ELF-1 (cell line): ENCODE measurements around the gene HOXA9.
A peak's percentile ranks its signal among the peaks of the same experiment; 100 is the strongest.

ENCODE experiments used
- DNase-seq: peaks from one replicate; pipeline ENCODE4 v3.0.0-alpha.2; 2016; ENCODE audit warnings: low read depth, low spot score

The HOXA9 gene

GRCh38 chr7:27126596-27127327, 38.6 kb downstream of the HOXA9 start:
- DNase-seq = no peak

GRCh38 chr7:27125986-27126394, 39.3 kb downstream of the HOXA9 start:
- no peak for DNase-seq

DNA sequence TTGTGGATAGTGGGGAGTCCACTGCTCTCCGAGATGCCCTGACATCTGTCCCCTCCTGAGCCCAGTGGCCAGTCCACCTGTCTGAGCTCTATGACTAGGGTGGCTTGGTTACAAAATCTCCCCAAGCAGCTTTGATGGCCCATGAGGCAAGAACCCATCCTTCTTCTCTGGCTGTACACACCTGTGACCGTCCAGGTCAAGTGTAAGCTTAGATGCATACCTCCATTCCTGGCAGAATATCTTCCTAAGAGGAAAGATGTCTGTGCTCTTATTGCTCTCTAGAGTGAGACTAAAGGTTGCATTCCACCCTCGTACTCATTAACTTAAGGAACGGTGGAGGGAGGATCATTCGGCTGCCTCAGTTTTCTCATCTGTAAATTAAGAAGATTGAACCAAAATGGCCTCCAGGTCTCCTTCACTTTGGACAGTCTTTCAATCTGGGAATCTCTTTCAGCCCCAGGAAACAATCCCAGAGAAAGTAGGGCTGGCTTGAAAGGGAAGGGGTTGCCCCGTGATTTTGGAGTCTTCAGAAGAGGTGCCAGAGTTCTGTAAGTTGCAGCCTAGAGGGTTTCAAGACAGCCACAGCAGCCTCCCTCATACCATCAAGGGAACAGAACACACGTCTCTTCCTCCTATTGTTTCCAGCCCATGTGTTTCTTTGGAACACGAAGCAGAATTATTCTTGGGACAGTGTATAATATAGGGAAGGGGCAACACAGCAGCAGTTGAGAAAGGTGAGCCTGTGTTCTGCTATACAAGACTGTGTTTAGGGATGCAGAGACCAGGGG, 40.2 kb downstream of the HOXA9 start:
- peak; percentile 1 for DNase-seq

DNA sequence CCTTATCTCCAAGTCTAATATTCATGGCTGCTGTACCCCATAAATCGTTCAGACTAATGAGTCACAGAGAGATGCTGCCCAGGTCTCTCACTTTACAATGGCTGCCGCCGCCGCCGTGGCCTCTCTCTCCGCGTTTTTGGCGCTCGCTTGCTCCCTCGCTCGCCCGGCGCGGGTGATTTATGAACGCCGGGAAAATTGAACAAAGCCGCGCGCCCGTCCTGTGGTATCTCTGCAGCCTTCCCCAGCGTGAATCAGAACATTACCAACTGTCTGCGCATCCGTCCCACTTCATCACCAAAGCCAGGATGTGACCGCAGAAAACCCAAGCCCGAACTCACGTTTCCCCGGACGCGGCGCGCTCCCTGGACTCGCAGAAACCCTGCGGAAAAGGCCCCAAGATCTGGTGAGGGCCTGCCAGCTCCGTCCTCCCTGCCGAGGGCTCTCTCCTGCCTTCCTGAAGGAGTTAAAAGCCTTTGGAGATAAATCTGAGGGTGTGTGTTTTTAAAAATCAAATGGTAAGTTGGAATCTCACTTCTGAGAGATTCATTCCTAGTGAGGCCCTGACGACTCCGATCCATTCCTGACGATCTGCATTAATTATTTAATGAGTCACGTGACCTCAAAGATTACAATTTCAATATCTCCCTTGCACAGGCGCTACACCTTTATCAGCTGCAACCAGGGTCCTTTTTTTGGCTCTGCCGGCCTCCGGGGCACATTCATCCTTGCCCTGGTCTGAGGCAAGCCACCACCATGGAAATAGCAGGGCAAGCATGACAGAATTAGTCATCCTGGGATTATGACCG, 41.0 kb downstream of the HOXA9 start:
- DNase-seq = peak; percentile 39

DNA sequence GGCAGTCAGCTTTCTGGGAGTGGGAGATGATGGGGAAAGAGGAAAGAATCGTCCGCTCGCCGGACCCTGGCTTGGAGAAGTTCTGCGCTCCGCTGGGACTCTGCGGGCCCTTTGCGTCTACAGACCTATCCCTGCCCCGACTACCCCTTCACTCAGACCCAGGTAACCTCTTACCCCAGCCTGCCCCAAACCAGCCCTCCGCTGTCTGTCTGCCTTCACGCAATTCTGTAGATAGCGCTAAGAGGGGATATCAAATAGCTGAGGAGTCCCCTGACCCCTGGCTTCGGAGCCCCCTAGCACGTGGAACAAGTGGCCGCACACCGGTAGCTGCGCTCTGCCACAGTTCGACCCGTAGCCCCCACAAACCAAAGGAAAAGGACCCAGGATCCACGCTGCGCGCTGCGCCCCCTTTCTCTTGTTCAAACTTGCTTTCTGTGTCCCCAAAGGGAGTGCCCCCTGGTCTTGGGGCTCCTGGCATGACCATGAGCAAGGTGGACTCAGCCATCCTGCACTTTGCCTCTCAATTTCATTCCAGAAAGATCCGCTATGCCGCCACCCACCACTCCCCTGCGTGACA, 41.8 kb downstream of the HOXA9 start:
- no peak for DNase-seq

GRCh38 chr7:27123007-27123476, 42.3 kb downstream of the HOXA9 start:
- DNase-seq = peak; percentile 74

DNA sequence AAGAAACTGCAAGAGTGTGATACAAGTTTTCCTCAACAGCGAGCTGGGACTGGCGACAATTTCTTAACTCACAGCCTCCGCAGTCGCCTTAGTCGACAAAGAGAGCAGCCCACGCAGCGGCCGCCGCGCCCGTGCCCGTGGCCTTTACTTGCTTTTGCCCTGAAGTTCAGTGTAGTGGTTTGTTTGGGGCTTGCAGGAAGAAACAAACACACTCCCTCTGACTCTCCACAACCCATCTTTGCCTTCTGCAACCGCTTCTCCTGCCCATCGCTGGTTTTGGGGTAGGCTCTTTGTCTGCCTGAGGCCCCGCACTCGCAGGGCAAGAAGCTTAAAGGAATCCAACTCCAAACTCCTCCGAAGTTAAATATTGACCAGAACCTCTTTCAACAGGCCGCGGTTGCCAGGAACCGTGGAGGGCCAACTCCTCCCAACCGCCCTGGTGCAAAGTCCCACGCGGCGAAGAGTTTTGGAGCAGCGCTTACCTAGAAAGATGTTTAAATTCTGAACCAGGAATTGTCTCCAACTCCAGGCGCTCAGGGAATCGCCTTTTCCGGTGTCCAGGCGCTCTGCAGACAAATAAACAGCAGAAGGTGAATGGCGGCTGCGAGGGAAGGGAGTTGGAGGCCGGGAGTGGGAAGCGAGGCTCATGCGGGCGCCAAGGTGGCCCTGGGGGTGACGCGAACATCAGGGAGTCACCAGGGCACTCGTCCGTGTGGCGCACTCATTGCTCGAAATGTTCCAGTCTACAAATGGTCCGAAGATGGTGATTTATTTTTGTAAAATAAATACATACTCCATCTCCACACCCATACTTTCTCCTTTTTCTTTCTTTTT, 43.0 kb downstream of the HOXA9 start:
- DNase-seq = peak; percentile 64

DNA sequence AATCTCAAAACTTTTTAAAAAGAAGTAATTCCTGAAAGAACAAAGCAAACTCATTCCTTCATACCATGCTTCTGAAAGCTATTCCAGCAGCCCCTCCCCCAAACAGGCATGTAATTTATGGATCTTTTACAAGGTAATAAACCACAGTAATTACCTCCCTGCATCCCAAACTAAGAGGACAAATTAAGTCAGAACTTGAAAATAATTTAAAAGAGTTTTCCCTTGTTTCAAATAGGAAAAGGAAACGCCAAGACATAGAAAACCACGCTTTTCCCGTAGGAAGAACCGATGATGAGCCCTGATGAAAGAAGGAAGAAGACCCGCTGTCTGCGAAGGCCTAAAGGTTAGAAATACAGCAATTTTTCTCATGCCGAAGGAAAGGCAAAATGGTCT, 43.7 kb downstream of the HOXA9 start:
- DNase-seq = no peak

GRCh38 chr7:27119412-27119911, 45.9 kb downstream of the HOXA9 start:
- peak; percentile 1 for DNase-seq

GRCh38 chr7:27118580-27118979, 46.8 kb downstream of the HOXA9 start:
- peak; percentile 6 for DNase-seq

- DNase-seq = peak; percentile 47
Measured at GRCh38 chr7:27117887-27118491, 47.3 kb downstream of the HOXA9 start.

DNA sequence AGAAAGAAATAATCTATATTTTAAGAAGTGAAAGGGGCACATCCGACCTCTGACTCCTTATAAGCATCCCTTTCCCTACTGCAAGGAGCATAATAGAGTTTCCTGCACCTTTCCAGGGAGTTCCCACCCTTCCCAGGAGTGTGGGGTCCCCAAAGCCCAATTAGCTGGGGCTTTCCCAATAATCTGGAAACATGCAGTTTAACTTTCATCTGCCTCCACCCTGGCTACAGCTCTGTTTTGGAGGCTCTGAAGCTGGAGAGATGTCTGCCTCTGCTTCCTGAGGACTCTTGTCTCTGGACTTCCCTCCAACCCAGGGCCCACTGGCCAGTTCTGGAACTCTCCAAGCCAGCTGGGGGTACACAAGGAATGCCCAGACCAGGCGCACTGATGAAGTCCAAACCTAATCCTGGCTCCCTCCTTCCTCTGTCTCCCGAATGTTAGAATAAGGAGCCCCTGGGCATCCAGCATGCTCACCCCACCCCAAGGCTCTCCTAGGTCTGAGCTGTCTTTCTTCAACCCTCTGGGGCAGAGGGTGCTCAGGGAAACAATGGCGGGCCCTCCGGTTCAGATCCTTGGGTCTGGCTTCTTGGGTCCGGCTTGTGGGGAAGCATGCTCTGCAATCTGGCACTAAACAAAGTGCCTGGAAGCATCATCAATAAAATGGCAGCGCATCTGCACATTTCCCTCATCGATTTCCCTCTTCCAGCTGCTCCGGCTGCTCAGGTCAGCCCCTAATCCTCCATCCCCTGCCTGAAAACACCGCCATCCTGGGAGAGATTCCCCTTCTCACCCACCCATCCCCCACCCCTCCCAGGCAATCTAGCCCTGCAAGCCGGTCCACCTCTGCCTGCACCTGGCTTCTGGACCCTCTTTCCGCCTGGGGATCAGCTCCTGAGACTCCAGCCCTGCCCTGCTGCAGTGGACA, 48.1 kb downstream of the HOXA9 start:
- peak; percentile 59 for DNase-seq

DNA sequence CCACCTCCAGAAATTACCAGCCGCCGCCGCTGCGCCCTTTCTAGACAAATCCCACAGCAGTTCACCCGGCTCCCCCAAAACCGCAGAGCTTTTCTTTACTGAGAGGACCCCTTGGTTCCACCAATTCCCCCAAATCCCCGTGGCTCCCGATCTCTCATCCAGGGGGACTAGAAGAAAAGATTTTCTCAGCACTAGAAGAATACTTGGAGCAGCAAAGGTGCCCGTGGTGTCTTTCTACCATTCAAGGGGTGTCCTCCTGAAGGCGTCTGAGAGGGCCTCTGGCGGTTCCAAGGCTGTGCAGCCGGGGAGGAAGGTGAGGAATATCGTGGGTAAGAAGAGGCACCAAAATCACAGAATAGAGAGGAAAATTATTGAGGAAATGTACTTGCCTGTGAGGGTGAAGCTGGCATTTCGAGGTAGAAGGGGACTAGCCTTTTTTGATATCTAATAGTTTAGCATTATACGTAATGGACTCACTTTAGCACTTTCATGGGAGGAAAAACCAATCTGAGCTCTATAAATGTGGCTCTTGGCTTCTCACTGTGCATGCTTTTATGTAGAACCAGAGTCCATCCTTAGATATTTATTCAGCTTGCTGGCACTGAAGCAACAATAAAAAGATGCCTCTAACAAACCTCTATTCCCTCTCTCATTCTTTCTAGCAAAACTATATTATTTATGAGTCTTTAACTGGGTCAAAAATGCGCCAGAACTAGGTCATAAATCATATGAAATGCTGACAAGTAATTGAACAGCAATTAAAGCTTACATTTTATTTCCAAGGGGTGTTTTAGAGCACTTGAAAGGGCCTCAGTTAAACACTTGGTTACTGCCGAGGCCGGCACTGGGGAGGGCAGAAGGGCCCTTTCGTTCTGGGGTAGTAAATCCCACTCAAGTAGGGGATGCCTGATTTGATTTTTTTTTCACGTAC, 49.0 kb downstream of the HOXA9 start:
- DNase-seq = no peak

DNA sequence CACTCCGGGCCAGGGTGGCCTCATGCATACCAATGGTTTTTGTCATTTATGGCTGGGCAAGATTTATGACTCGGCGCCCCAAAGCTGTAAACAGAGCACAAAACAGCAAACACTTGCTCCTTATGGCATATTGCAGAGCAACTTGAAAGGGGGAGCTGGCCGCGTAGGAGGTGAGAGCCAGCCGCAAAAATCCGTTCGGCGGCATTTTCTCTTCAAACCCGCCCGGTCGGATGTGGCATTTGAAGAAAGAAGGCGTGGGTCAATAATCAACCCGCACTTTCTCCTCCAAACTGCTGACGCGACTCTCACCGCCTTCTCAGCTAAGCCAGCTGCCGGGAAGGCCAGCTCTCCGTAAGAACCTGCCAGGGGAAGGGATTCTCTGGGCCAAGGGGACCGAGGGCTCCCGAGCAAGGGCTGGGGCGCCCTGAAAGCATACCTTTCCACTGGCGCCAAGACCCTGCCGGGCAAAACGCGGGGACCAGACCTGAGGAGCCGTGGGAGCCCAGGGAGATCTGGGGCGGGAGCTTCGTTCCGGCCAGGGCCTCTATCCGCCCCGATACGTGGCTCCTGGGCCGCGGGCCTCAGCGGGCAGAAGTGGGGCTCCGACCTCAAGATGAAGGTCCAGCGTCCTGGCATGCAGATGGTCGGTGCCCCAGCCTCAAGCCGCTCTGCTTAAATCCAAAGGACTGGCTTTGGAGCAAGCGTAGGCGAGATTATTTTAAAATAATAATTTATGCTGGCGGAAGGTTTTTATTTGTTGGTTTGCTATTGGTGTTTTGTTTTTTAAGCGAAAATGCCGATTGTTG, 49.9 kb downstream of the HOXA9 start:
- DNase-seq = peak; percentile 87

DNA sequence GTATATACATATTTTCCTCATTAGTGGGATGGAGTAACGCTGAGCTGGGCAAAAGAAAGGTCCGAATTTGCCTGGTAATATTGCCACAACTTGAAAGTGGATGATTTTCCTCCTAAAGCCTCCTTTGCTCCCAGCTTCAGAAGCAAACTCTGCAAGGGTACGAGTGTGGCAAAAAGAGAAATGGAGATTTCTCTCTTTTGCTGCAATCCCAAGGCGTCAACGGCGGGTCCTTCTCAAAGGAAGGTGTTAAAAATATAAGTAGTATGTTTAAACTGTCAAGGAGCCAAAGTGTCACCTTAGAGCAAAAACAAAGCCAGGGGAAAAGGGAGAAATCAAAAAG, 50.5 kb downstream of the HOXA9 start:
- no peak for DNase-seq

- DNase-seq = peak; percentile 56
Measured at GRCh38 chr7:27113991-27114769, 51.2 kb downstream of the HOXA9 start.
